ENCODE data around the gene RNU6-1. TPM values are rescaled to one million over a fixed set of nuclear protein-coding genes. Genes with fewer than 3 reads are reported as not detected.

Gene RNU6-1
- total RNA-seq, 1 donor from 2014 or later, result not detected

- Histone ChIP-seq H3K27me3 (ENCODE audit: low read depth) (peaks cover 74% of the 10 kb centered on the region), H3K4me1 (peaks cover 55% of the 10 kb centered on the region), H3K9me3 (no peaks in the 10 kb centered on the region), H3K27ac (no peak overlapping the region), H3K4me3 (peak overlapping the region; percentile 55), H3K36me3 (no peaks in the 10 kb centered on the region)
- ATAC-seq (peak; percentile 36 to 40), DNase-seq (no peak)
- TF ChIP-seq CTCF (IDR thresholded peaks at IDR 0.05), result peak; percentile 50
- intact Hi-C loops (cut with DNase I), result no loop called here
Observed at GRCh38 chr15:67833710-67834511, 5.9 kb downstream of the RNU6-1 start.

GRCh38 chr15:67832897-67833709 lies 6.7 kb downstream of the RNU6-1 start:
- ATAC-seq, result no peak
- Histone ChIP-seq H3K4me1 (peaks cover 58% of the 10 kb centered on the region), H3K4me3 (peak overlapping the region; percentile 55), H3K27ac (no peak overlapping the region), H3K36me3 (no peaks in the 10 kb centered on the region), H3K9me3 (no peaks in the 10 kb centered on the region), H3K27me3 (ENCODE audit: low read depth) (peaks cover 82% of the 10 kb centered on the region)
- TF ChIP-seq CTCF (IDR thresholded peaks at IDR 0.05), result no peak
- intact Hi-C loops (cut with DNase I), result no loop called here
- no peak for DNase-seq

- no peak overlapping the region for H3K4me3 ChIP-seq
- no peaks in the 10 kb centered on the region for H3K36me3 ChIP-seq
- H3K27ac ChIP-seq, result no peak overlapping the region
- no peaks in the 10 kb centered on the region for H3K9me3 ChIP-seq
- TF ChIP-seq CTCF (IDR thresholded peaks at IDR 0.05), result no peak
- intact Hi-C loops (cut with DNase I), result no loop called here
- H3K4me1 ChIP-seq, result peaks cover 68% of the 10 kb centered on the region
- DNase-seq (no peak), ATAC-seq (no peak)
- peaks cover 92% of the 10 kb centered on the region for H3K27me3 ChIP-seq (ENCODE audit: low read depth)
Observed at GRCh38 chr15:67832031-67832551, 7.8 kb downstream of the RNU6-1 start.

GRCh38 chr15:67831363-67831762 lies 8.5 kb downstream of the RNU6-1 start:
- Histone ChIP-seq H3K27me3 (ENCODE audit: low read depth) (peaks cover 100% of the 10 kb centered on the region), H3K4me1 (peaks cover 68% of the 10 kb centered on the region)

More at GRCh38 chr15:67831363-67831762, 8.5 kb downstream of the RNU6-1 start:
- no peak overlapping the region for H3K4me3 ChIP-seq
- no peaks in the 10 kb centered on the region for H3K36me3 ChIP-seq
- intact Hi-C loops (cut with DNase I), result no loop called here
- ATAC-seq (no peak), DNase-seq (no peak)
- H3K9me3 ChIP-seq, result no peaks in the 10 kb centered on the region
- H3K27ac ChIP-seq, result no peak overlapping the region
- no peak for TF ChIP-seq CTCF (IDR thresholded peaks at IDR 0.05)
